Measurements from ENCODE around the gene PRPS2.

The PRPS2 gene

DNA sequence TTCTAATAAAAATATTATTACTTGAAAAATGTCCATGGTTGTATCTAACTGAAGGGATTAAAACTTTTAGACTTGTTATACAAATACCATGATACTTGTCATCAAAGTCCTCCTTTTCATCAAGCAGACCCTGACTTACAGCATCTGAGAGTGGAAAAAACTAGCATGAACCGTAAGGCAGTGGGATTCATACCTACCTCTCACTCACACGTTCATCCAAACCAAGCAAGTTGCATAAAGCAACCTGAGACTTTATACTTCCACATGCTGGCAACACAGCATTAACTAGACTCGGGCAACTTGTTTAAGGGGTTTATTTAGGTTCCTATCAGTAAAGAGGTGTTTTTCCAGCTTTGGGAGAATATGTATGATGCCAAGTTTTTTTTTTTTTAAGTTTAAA lies 53.1 kb downstream of the PRPS2 start:
- ChIA-PET CTCF (no interaction called here), POLR2A (no interaction called here)
- TF ChIP-seq, protein P1, sequence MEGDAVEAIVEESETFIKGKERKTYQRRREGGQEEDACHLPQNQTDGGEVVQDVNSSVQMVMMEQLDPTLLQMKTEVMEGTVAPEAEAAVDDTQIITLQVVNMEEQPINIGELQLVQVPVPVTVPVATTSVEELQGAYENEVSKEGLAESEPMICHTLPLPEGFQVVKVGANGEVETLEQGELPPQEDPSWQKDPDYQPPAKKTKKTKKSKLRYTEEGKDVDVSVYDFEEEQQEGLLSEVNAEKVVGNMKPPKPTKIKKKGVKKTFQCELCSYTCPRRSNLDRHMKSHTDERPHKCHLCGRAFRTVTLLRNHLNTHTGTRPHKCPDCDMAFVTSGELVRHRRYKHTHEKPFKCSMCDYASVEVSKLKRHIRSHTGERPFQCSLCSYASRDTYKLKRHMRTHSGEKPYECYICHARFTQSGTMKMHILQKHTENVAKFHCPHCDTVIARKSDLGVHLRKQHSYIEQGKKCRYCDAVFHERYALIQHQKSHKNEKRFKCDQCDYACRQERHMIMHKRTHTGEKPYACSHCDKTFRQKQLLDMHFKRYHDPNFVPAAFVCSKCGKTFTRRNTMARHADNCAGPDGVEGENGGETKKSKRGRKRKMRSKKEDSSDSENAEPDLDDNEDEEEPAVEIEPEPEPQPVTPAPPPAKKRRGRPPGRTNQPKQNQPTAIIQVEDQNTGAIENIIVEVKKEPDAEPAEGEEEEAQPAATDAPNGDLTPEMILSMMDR (IDR thresholded peaks at IDR 0.05; ENCODE audit: control extremely low read depth, extremely low read depth, low read depth, missing control alignments) = no peak
- no peak for DNase-seq (ENCODE audit: extremely low spot score)

DNA sequence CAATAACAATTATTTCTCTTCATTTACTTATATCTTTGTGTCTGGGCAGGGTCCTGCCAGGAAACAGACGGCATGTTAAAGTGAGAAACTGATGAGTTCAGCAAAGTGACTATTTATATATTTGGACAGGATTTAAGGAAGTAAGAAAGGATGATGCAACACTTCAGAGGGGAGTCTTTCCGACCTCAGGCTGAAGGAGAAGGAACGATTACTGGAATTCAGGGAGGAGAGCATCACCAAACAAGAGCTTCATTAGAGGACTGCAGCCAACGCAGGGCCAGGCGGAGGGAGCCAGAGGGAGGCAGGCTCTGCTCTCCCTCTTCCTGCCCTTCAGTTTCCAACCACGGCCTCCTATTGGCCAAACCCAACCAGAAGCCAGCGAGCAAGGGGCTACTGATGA lies 74.1 kb downstream of the PRPS2 start:
- DNase-seq (ENCODE audit: extremely low spot score) = no peak
- POLR2A ChIA-PET = no interaction called here
- CTCF ChIA-PET = no interaction called here
- TF ChIP-seq, protein P1 (IDR thresholded peaks at IDR 0.05; ENCODE audit: control extremely low read depth, extremely low read depth, low read depth, missing control alignments) = no peak

DNA sequence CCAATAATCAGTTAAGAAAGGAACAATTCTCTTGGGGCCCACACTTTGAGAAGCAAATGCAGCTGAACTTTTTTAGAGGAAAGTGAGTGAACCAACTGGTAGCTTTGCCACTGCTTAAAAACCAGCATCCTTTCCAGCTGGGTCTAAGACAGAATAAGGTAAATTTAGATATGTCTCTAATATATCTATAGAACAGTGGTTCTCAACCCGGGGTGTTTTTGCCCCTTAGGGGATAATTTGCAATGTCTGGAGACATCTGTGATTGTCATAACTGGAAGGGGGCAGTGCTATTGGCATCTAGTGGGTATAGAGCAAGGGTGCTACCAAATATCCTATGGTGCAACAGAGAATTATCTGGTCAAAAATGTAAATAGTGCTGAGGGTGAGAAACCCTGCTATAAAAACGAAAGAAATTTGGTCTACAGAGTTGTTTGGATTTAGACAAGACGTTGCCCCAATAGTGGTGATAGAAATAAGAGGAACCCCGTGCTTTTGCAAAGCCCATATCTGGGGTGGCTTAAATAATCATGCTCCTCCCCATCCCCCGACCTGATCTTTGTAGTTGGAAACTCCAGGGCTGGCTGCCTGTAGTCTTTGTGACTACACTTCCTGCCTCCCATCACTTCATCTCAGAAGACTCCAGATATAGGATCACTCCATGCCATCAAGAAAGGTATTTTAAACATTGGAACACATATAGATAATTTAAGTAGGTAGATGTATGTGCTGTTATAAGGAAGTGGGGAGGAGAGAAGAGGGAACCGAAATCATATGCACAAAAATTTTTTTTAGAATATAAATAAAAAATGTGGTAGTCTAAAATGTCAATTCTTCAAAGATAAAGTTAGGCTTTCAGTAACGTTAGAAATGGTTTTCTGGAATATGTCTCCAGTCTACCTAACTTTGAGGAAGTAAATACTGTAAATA lies 75.5 kb downstream of the PRPS2 start, which contains the start of gene TLR7:
TSS of gene TLR7 (plus strand) at position 622 of the 927 bp plus-strand sequence. CDS start 507 bp downstream, outside the sequence.
- ChIA-PET CTCF (interaction anchor here (0.8 to 1.4 kb wide), 5 partner anchors 13 to 80 kb away, joined by 3 to 5 read pairs (median 3); no protein-coding TSS in a partner anchor), POLR2A (interaction anchor here (0.6 kb wide), 1 partner anchor 10 kb away, joined by 5 read pairs; no protein-coding TSS in a partner anchor)
- DNase-seq (ENCODE audit: extremely low spot score) = no peak
- TF ChIP-seq, protein P1 (IDR thresholded peaks at IDR 0.05; ENCODE audit: control extremely low read depth, extremely low read depth, low read depth, missing control alignments) = no peak

DNA sequence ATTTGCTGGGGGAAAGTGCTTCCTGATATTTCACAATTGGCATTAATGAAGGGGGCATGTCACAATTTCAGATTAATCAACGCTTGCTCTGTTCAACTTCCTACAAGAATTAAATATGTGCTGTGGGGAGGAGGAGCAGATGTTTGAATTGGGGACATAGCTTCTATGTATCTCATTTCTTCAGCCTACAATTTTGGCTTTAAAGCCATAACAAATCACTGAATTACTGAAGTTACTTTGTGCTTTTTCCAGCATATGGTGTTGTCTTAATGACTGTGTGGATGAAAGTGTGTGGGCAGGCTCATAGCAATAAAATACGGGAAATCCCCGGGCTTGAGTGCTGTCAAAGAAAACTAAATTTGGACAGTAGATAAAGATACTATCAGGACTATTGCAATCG lies 76.5 kb downstream of the PRPS2 start:
- TF ChIP-seq, protein P1 (IDR thresholded peaks at IDR 0.05; ENCODE audit: control extremely low read depth, extremely low read depth, low read depth, missing control alignments) = no peak
- no peak for DNase-seq (ENCODE audit: extremely low spot score)
- POLR2A ChIA-PET = interaction anchor here (0.6 kb wide), 1 partner anchor 9 kb away, joined by 5 read pairs; no protein-coding TSS in a partner anchor
- CTCF ChIA-PET = interaction anchor here (0.8 to 1.4 kb wide), 4 partner anchors 12 to 79 kb away, joined by 3 to 5 read pairs (median 4); no protein-coding TSS in a partner anchor

DNA sequence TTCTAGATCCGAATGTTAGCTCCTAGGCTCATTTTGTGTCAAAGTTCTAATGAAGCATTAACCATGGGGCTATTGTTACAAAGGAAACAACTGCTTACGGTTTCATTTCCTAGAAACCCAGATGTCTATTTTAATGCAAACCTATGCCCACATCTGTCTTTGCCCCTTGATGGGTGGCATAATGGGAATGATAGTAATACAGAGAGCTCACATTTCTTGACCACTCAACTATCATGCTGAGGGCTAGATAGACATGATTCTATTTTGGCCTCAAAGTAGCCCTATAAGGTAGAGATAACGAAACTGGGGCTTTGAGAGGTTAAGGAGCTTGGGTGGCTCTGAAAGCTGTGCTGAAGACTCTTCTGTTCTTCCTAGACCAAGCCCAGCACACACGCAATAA lies 77.5 kb downstream of the PRPS2 start:
- TF ChIP-seq, protein P1 (IDR thresholded peaks at IDR 0.05; ENCODE audit: control extremely low read depth, extremely low read depth, low read depth, missing control alignments) = no peak
- no peak for DNase-seq (ENCODE audit: extremely low spot score)
- ChIA-PET POLR2A (no interaction called here), CTCF (interaction anchor here (1.1 kb wide), 1 partner anchor 26 kb away, joined by 3 read pairs; no protein-coding TSS in a partner anchor)

DNA sequence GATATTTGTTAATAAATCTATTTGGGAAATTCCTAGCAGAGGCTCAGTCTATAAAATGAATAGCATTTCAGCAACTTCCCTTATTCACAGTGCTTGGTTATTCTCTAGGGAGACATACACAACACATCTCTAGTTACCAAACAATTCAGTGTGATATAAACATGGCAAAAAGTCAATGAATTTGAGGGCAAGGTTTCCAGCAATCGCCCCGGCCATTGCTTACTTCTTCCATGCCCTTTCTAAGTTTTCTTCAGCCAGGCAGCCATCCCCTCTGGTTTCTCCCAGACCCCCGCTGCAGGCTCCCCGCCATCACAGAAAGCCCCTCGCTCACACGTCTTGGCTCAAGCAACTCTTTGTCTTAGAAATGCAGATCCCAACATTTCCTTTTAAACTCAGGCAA lies 80.0 kb downstream of the PRPS2 start:
- ChIA-PET POLR2A (no interaction called here), CTCF (no interaction called here)
- TF ChIP-seq, protein P1 (IDR thresholded peaks at IDR 0.05; ENCODE audit: control extremely low read depth, extremely low read depth, low read depth, missing control alignments) = no peak
- no peak for DNase-seq (ENCODE audit: extremely low spot score)
